ENCODE data around the gene CELF5. TPM values are rescaled to one million over a fixed set of nuclear protein-coding genes. Genes with fewer than 3 reads are reported as not detected.

The CELF5 gene
- total RNA-seq, 1 experiment from 2014 or later = 2.5 TPM

DNA sequence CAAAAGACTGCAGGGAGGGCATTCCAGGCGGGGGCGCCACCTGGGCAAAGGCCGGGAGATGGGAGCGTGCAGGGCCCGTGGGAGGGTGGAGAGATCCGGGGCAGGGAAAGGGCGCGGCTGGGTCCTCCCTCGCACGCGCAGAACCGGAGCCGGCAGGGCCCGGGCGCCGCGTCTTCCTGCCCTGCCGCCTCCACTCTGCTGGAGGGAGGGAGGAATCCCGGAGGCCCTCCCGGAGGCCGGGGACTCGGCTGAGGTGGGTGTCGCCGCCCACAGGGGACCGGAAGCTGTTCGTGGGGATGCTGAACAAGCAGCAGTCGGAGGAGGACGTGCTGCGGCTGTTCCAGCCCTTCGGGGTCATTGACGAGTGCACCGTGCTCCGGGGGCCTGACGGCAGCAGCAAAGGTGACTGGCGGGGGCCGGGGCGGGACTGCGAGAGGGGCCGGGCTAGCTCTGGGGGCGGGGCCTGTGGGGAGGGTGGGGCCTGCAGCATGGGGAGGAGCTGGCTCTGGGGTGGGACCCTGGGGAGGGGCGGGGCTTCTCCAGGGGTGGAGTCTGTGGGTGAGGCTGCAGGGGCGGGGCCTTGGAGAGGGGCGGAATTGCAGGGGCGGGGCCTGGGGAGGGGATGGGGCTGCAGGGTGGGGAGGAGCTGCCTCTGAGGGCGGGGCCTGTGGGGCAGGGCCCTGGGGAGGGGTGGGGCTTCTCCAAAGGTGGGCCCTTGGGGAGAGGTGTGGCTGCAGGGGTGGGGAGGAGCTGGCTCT, 51.3 kb downstream of the CELF5 start:
- Histone ChIP-seq H3K36me3 (ENCODE audit: control insufficient read depth in 1 of 2, insufficient read depth in 2 of 2, low read length in 2 of 2) (no peaks in the 10 kb centered on the region), H3K27me3 (ENCODE audit: insufficient read depth, low read length) (no peaks in the 10 kb centered on the region), H3K9ac (ENCODE audit: low read length) (peak overlapping the region; percentile 61), H3K9me3 (ENCODE audit: control insufficient read depth in 1 of 2, insufficient read depth in 1 of 2, low read depth in 1 of 2, low read length in 2 of 2) (no peaks in the 10 kb centered on the region), H2AFZ (ENCODE audit: low read depth, low read length, poor library complexity, severe bottlenecking) (peak overlapping the region; percentile 11), H3K27ac (ENCODE audit: low read depth, low read length) (peak overlapping the region; percentile 86), H4K20me1 (ENCODE audit: insufficient read depth) (no peaks in the 10 kb centered on the region), H3K9me2 (ENCODE audit: insufficient read depth) (no peaks in the 10 kb centered on the region), H3K4me1 (ENCODE audit: control insufficient read depth in 1 of 2, insufficient read depth in 2 of 2, low read length in 2 of 2) (peaks cover 13 to 24% of the 10 kb centered on the region in 2 experiments), H3K4me2 (ENCODE audit: low read length) (peak overlapping the region; percentile 85), H3K4me3 (replicated peaks in 1 of 2; ENCODE audit: low read depth in 1 of 2, low read length in 2 of 2) (peak overlapping the region; percentile 50 to 61), H3K79me2 (ENCODE audit: insufficient read depth, low read length) (no peaks in the 10 kb centered on the region)
- ATAC-seq (peak; percentile 80), DNase-seq (ENCODE audit: low read depth, low spot score) (peak; percentile 92)
- BruUV-seq (replicated peaks) = no TSS peak
- ChIA-PET CTCF (interaction anchor here (0.6 to 3.0 kb wide), 17 partner anchors 9 to 472 kb away, joined by 3 to 44 read pairs (median 5); partner anchors contain the start of gene DOHH), RAD21 (ENCODE audit: low non-redundant PET in 1 of 2, low total read pairs in 2 of 2, uncharacterized antibody in 2 of 2, unreplicated experiment in 2 of 2) (interaction anchor here (0.6 to 1.6 kb wide), 5 partner anchors 9 to 1595 kb away, joined by 3 to 13 read pairs (median 5); no protein-coding TSS in a partner anchor), POLR2A (interaction anchor here (0.6 to 2.9 kb wide), 11 partner anchors 9 to 712 kb away, joined by 3 to 59 read pairs (median 3); partner anchors contain the start of genes MRPL54 and TLE6)
- intact Hi-C loops (cut with micrococcal nuclease) = loop anchor here (5.0 kb wide), 1 partner anchor 323 kb away; no protein-coding TSS in a partner anchor
- TF ChIP-seq POLR2A (IDR thresholded peaks at IDR 0.05; ENCODE audit: borderline replicate concordance, extremely low read depth, insufficient read depth, insufficient read length) (peak; percentile 23), POLR2AphosphoS5 (IDR thresholded peaks at IDR 0.05; ENCODE audit: low read depth, low read length) (peak; percentile 66; the same call in 1 of the 2 replicates), ELF1 (IDR thresholded peaks at IDR 0.05; ENCODE audit: borderline replicate concordance, low read depth) (no peak), YY1 (IDR thresholded peaks at IDR 0.05; ENCODE audit: extremely low read depth, insufficient replicate concordance, low read depth, low read length) (no peak), CEBPB (IDR thresholded peaks at IDR 0.05; ENCODE audit: low read depth) (no peak), SRF (IDR thresholded peaks at IDR 0.05; ENCODE audit: low read depth) (no peak), ZBTB33 (IDR thresholded peaks at IDR 0.05; ENCODE audit: extremely low read depth, insufficient replicate concordance, low read length) (no peak), EZH2phosphoT487 (IDR thresholded peaks at IDR 0.05; ENCODE audit: borderline replicate concordance) (no peak), ZNF274 (IDR thresholded peaks at IDR 0.05; ENCODE audit: low read depth, low read length) (no peak), ATF3 (IDR thresholded peaks at IDR 0.05) (no peak), ZFX (IDR thresholded peaks at IDR 0.05) (0 out of 2 replicates have a peak, but pooled peaks have one; percentile 17), CBX3 (IDR thresholded peaks at IDR 0.05; ENCODE audit: low read depth) (no peak)
- TF ChIP-seq, protein P1, sequence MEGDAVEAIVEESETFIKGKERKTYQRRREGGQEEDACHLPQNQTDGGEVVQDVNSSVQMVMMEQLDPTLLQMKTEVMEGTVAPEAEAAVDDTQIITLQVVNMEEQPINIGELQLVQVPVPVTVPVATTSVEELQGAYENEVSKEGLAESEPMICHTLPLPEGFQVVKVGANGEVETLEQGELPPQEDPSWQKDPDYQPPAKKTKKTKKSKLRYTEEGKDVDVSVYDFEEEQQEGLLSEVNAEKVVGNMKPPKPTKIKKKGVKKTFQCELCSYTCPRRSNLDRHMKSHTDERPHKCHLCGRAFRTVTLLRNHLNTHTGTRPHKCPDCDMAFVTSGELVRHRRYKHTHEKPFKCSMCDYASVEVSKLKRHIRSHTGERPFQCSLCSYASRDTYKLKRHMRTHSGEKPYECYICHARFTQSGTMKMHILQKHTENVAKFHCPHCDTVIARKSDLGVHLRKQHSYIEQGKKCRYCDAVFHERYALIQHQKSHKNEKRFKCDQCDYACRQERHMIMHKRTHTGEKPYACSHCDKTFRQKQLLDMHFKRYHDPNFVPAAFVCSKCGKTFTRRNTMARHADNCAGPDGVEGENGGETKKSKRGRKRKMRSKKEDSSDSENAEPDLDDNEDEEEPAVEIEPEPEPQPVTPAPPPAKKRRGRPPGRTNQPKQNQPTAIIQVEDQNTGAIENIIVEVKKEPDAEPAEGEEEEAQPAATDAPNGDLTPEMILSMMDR (IDR thresholded peaks at IDR 0.05 in 2 of 3, conservative IDR thresholded peaks at IDR 0.05 in 1 of 3; ENCODE audit: borderline replicate concordance in 1 of 3, insufficient read depth in 1 of 3, low read depth in 2 of 3, low read length in 2 of 3) = peak in 2 of 3 experiments; percentile 83 to 99

All from HCT116 (cell line).